Measurements from ENCODE around the gene SPAG5. TPM values are rescaled to one million over a fixed set of nuclear protein-coding genes. Genes with fewer than 3 reads are reported as not detected.
A peak's percentile ranks its signal among the peaks of the same experiment; 100 is the strongest.

Gene SPAG5
- total and polyA plus RNA-seq, 9 of the 15 experiments (the other 6 are each of a cell fraction or from before 2014, with no cell fraction given): 94.4 to 286 (median 151) TPM

DNA sequence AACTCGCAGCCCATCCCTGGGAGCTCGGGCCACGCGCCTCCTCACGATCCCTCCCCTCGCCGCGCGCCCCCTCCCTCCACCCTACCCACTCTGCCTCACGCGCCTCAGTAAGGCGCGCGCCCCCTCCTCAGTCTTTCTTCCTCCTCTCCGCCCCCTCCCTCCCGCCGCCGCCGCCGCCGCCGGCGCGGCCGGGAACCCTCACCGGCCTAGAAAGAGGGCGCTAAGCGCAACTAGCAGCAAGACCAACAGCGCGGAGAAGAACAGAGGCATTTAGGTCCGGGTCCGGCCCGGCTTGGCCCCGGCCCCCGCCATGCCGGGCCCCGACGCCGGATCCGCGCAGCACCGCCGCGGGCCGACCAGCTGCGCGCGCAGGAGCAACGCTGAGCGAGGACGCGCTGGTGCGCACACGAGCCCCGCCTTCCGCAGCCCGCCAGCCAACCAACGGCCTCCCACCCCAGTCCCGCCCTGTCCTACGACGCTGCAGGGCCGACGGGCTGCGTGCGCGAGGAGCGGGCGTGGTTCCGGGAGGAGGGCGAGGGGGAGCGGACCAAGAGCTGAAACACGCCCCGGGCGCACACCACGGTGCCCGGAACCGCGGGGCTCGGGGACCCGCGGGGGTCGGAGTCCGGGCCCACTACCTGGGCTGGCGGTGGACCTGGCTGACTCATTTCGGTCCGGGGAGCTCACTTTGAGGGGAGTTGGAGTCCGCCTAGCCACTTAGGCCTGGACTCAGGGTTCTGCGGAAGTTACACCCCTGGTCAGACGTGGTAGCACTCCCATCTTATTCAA is 46.2 kb upstream of the SPAG5 start, which contains the start of gene BLTP2 (continued):
- TF ChIP-seq, protein P1, sequence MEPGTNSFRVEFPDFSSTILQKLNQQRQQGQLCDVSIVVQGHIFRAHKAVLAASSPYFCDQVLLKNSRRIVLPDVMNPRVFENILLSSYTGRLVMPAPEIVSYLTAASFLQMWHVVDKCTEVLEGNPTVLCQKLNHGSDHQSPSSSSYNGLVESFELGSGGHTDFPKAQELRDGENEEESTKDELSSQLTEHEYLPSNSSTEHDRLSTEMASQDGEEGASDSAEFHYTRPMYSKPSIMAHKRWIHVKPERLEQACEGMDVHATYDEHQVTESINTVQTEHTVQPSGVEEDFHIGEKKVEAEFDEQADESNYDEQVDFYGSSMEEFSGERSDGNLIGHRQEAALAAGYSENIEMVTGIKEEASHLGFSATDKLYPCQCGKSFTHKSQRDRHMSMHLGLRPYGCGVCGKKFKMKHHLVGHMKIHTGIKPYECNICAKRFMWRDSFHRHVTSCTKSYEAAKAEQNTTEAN (CRISPR knock-in tag; IDR thresholded peaks at IDR 0.05): no peak
- TF ChIP-seq, protein P2, sequence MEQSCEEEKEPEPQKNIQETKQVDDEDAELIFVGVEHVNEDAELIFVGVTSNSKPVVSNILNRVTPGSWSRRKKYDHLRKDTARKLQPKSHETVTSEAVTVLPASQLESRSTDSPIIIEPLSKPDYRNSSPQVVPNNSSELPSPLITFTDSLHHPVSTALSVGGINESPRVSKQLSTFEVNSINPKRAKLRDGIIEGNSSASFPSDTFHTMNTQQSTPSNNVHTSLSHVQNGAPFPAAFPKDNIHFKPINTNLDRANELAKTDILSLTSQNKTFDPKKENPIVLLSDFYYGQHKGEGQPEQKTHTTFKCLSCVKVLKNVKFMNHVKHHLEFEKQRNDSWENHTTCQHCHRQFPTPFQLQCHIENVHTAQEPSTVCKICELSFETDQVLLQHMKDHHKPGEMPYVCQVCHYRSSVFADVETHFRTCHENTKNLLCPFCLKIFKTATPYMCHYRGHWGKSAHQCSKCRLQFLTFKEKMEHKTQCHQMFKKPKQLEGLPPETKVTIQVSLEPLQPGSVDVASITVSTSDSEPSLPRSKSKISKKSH (CRISPR knock-in tag; IDR thresholded peaks at IDR 0.05): no peak
- 0 out of 2 replicates have a peak, but pooled peaks have one; percentile 15 for TF ChIP-seq XRCC5 (IDR thresholded peaks at IDR 0.05; ENCODE audit: low read depth, low read length)
- no peak for TF ChIP-seq ZBTB8A (IDR thresholded peaks at IDR 0.05; ENCODE audit: partially characterized antibody)
- TF ChIP-seq MEF2A (IDR thresholded peaks at IDR 0.05; ENCODE audit: control insufficient read depth, low read depth, low read length): no peak
- TF ChIP-seq ARHGAP35 (IDR thresholded peaks at IDR 0.05; ENCODE audit: partially characterized antibody): no peak
- TF ChIP-seq ZFP36 (IDR thresholded peaks at IDR 0.05; ENCODE audit: low read depth, low read length, partially characterized antibody): no peak
- TF ChIP-seq C11orf30 (IDR thresholded peaks at IDR 0.05; ENCODE audit: low read depth): peak; percentile 86
- TF ChIP-seq ZBTB7A (IDR thresholded peaks at IDR 0.05; ENCODE audit: borderline replicate concordance, control insufficient read depth, low read depth, low read length): peak; percentile 86; the same call in 1 of the 2 replicates
- TF ChIP-seq ZNF212 (CRISPR knock-in tag; IDR thresholded peaks at IDR 0.05): no peak
- TF ChIP-seq ZBTB17 (CRISPR knock-in tag; IDR thresholded peaks at IDR 0.05): no peak
- TF ChIP-seq HSF4 (CRISPR knock-in tag; IDR thresholded peaks at IDR 0.05; ENCODE audit: borderline replicate concordance): no peak
- TF ChIP-seq ZKSCAN3 (CRISPR knock-in tag; IDR thresholded peaks at IDR 0.05): no peak
- peak; percentile 77 for TF ChIP-seq RBM22 (IDR thresholded peaks at IDR 0.05; ENCODE audit: low read depth, low read length, poor library complexity, severe bottlenecking)
- no peak for TF ChIP-seq ZNF75A (CRISPR knock-in tag; IDR thresholded peaks at IDR 0.05)
- TF ChIP-seq, protein P3, sequence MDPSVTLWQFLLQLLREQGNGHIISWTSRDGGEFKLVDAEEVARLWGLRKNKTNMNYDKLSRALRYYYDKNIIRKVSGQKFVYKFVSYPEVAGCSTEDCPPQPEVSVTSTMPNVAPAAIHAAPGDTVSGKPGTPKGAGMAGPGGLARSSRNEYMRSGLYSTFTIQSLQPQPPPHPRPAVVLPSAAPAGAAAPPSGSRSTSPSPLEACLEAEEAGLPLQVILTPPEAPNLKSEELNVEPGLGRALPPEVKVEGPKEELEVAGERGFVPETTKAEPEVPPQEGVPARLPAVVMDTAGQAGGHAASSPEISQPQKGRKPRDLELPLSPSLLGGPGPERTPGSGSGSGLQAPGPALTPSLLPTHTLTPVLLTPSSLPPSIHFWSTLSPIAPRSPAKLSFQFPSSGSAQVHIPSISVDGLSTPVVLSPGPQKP (CRISPR knock-in tag; IDR thresholded peaks at IDR 0.05): no peak
- TF ChIP-seq, protein P4, sequence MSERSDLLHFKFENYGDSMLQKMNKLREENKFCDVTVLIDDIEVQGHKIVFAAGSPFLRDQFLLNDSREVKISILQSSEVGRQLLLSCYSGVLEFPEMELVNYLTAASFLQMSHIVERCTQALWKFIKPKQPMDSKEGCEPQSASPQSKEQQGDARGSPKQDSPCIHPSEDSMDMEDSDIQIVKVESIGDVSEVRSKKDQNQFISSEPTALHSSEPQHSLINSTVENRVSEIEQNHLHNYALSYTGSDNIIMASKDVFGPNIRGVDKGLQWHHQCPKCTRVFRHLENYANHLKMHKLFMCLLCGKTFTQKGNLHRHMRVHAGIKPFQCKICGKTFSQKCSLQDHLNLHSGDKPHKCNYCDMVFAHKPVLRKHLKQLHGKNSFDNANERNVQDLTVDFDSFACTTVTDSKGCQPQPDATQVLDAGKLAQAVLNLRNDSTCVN (CRISPR knock-in tag; IDR thresholded peaks at IDR 0.05): no peak; the same call in 1 of the 2 replicates
- TF ChIP-seq MAFF (IDR thresholded peaks at IDR 0.05; ENCODE audit: low read length): no peak
- TF ChIP-seq NFIX (CRISPR knock-in tag; IDR thresholded peaks at IDR 0.05; ENCODE audit: low read depth): no peak
- peak; percentile 57 for TF ChIP-seq POLR2H (tag; IDR thresholded peaks at IDR 0.05; ENCODE audit: low read depth)
- peak; percentile 20; the same call in 1 of the 2 replicates for TF ChIP-seq NFE2 (IDR thresholded peaks at IDR 0.05; ENCODE audit: low read depth)
- TF ChIP-seq, protein P5, sequence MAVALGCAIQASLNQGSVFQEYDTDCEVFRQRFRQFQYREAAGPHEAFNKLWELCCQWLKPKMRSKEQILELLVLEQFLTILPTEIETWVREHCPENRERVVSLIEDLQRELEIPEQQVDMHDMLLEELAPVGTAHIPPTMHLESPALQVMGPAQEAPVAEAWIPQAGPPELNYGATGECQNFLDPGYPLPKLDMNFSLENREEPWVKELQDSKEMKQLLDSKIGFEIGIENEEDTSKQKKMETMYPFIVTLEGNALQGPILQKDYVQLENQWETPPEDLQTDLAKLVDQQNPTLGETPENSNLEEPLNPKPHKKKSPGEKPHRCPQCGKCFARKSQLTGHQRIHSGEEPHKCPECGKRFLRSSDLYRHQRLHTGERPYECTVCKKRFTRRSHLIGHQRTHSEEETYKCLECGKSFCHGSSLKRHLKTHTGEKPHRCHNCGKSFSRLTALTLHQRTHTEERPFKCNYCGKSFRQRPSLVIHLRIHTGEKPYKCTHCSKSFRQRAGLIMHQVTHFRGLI (CRISPR knock-in tag; IDR thresholded peaks at IDR 0.05): no peak

Measured in K562 (cell line).